HG02623 (cell line): ENCODE results near the gene JAG2.

ENCODE experiments used
- ATAC-seq: cut with Tn5 transposase; IDR thresholded peaks from one replicate; pipeline ENCODE4 v1.9.1; 2021; ENCODE audit warnings: moderate library complexity; ENCODE audit not compliant: unreplicated experiment

Gene JAG2

GRCh38 chr14:105166571-105167302, 1.8 kb downstream of the JAG2 start:
- no peak for ATAC-seq

DNA sequence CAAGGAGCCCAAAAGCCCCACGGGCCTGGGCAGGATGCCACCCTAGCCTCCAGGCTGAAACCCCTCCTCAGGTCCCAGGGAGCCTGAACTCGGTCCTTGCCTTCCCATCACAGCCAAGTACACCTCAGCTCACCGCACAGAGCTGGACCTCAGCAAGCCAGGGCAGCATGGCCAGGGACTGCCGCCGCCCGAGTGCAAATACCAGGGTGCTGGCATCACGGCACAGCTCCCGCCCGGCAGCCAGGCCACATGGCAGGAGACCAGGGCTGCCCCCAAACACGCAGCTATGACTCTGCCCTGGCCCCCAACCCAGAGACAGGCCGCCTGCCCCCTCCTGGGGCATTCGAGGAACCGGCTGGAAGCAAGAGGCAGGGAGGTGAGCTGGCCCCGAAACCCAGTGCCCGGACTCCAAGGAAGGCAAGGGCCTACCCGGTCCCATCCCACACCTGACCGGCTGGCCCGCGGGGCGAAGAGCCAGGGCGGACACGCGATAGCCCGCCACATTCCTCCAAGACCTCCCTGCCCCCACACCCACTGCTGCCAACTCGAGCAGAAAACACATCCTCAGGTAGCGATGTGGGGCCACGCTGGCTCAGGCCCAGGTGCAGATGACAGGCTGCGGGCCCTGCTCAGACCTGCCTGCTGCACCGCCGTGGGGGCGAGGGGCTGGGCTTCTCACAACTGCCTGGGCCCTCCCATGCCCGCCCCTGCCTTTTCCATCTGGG, 2.7 kb downstream of the JAG2 start:
- ATAC-seq, result no peak

DNA sequence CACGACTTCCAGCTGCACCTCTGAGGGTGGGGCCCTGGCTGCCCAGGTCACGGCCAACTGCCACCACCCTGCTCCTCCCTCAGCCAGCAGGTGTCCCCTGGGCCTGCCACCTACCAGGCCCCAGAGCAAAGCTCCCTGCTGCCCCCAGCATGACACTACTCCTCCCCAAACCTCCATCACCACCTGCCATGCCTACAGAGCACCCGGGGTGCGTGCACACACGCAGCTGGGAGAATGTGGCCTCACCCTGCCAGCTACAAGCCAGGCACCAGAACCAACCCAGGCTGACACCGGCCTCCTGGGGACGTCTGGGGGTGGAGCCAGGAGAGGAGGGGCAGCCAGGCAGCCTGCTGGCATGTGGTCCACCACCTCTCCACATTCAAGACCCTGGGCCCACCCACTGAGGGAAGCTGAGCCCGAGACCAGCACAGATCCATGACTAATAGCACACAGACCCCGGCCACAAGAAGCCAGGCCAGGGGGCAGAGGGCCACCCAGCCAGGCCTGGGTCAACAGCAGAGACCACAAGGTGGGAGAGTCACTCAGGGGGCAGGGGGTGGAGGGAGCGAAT, 3.4 kb downstream of the JAG2 start:
- no peak for ATAC-seq

- no peak for ATAC-seq
These were observed 5.4 kb downstream of the JAG2 start for GRCh38 chr14:105163040-105163742.

DNA sequence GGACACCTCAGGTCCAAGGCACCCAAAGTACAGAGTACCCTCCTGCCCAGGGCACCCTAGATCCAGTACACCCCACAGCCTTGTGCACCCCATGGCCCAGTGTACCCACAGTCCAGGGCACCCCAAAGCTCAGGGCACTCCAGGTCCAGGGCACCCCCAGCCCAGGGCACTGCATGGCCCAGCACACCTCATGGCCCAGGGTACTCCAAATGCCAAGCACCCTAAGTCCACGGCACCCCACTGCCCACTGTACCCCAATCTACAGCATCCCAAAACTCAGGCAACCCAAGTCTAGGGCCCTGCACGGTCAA, 6.0 kb downstream of the JAG2 start:
- ATAC-seq, result no peak

DNA sequence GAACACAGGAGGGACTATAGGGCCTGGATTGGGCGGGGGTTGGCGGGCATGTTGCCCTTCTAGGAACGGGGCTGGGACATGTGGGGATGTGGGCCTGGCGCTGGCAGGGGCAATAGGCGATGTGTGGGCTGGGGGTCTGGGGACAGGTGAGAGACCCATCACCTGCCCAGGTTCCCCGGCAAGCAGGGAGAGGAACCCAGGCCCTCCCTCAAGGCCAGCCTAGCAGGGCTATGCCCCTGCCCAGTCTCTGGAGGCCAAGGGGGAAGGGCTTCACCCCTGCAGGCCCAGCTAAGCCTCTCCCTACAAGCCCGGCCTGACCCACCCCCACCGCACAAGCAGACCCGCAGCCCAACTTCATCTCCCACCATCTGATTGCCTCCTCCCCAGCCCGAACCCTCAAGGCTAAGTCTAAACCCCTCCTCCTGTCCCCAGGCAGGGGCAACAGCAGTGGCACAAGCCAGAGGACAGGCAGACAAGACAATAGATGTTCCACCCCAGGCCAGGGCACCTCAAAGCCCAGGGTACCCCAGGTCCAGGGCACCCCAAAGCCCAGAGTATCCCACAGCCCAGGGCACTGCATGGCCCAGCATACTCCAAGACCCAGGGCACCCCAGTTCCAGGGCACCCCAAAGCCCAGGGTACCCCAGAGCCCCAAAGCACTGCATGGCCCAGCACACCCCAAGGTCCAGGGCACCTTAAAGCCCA, 6.5 kb downstream of the JAG2 start:
- ATAC-seq, result no peak

- ATAC-seq, result no peak
These were observed 7.3 kb downstream of the JAG2 start for GRCh38 chr14:105161309-105161708.

DNA sequence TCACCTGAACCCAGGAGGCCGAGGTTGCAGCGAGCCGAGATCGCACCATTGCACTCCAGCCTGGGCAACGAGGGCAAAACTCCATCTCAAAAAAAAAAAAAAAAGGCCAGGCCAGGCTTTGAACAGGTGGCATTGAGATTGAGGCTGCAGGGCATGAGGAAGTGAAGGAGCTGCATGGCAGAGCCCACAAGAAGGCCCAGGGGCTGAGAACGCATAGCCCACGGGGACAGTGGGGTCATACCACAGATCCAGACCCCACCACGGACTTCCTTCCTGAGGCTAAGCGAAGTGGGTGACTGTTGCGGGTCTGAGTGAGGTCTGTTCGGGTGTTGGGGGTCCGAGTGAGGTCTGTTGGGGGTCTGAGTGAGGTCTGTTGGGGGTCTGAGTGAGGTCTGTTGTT, 7.8 kb downstream of the JAG2 start:
- ATAC-seq, result no peak

DNA sequence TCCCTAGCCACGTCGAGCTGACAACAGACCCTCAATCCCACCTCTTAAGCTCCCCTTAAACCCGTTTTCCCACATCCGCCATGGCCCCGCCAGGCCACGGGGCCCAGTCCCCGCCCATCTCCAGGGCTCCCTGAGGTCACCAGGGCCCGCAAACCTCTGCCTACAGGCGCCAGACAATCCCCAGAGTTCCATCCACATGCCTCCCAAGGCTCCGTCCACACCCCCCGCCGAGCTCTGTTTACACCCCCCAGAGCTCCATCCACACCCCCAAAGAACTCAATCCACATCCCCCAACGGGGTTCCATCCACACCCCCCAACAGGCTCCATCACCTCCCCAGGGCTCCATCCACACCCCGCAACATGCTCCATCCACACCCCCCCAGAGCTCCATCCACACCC, 9.2 kb downstream of the JAG2 start:
- no peak for ATAC-seq

- ATAC-seq, result no peak
These were observed 9.8 kb downstream of the JAG2 start for GRCh38 chr14:105158794-105159193.

- ATAC-seq, result no peak
These were observed 10.7 kb downstream of the JAG2 start for GRCh38 chr14:105157872-105158271.

DNA sequence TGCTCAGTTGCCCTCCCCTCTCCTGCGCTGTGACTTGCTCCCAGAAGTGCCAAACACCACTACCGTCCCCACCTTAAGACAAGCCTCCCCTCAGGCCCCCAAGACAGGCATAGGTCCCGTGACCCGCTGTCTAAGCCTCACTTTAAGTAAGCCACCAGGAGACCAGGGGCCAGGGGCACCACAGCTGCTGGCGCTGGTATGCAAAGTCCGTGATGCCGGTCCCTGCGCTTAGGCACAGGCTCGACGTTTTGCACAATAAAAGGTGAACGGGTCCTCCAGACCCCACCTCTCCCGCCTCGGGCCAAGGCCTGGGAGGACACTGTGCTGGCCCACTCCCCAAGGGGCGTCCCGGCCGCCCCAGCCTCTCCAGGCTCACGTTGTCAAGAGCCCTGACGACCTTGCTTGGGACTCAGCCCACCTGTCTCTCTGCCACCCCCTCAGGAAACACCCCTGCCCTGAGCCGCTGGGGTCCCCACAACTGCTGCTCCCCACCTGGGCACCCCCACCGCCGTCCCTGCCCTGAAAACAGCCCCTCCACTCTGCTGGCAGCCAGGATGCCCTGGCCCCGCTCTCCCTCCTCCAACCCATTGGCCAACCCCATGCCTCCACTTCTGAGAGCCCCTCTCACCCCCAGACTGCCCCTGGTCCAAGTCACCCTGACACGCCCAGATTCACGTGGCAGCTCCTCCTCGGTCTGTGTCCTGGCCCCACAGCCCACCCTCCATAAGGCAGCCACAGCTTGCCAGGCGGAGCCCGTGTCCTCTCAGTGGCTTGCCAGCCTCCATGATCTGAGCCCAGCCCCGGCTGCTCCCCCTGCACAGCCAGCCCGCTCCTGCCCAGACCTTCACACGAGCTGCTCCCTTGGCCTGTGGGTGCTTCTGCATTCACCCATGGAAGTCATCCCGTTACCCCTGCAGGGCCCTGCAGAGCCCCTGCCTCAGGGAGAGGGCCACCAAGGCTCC, 11.9 kb downstream of the JAG2 start:
- ATAC-seq, result no peak

DNA sequence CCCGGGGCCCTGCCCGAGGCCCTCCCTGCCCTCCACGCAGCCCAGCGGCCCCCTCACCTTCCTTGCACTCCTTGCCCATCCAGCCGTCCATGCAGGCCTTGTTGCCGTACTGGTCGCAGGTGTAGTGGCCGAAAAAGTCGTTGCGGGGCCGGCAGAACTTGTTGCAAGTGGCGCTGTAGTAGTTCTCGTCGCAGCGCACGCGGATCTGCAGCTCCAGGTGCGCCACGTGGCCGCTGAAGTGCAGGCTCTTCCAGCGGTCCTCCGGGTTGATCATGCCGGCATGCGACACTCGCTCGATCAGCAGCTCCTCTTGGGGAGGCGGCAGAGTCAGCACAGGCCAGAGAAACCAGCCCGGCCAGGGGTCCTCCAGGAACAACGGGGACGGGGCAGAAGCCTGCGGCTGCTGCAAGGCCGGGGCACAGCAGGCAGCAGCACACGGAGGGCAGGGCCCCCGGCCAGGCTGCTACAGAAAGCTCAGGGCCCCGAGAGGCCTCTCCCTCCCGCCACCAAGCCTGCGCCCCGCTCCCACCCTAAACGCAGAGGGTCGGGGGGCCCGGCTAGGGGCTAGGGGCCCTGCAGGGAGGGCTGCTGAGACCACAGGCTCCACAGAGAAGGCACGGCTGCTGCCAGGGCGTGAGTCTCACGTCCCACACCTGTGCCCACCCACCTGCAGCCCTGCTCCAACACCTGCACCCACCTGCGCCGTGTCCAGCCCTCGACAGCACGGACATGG, 12.7 kb downstream of the JAG2 start:
- ATAC-seq, result no peak

- ATAC-seq, result no peak
These were observed 13.4 kb downstream of the JAG2 start for GRCh38 chr14:105155071-105155651.

DNA sequence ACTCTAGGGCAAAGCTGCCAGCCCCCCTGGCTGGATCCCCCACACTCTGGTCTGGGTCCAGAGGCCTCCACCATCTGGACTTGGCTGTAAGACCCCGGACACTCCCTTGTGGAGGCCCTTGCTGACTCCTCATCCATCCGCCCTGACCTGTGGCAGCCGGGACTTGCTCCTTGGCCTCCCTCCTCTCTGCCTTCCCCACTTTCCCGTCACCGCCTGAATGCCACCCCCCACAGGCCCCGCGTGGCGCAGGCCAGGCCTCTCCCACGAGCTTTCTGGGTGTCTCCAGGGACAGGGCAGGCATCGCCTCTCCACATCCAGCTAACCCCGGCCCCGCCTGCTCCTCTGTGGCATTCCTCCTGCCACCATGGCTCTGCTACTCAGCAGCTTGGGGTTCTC, 14.1 kb downstream of the JAG2 start:
- ATAC-seq, result no peak

GRCh38 chr14:105153739-105154475, 14.7 kb downstream of the JAG2 start:
- no peak for ATAC-seq

DNA sequence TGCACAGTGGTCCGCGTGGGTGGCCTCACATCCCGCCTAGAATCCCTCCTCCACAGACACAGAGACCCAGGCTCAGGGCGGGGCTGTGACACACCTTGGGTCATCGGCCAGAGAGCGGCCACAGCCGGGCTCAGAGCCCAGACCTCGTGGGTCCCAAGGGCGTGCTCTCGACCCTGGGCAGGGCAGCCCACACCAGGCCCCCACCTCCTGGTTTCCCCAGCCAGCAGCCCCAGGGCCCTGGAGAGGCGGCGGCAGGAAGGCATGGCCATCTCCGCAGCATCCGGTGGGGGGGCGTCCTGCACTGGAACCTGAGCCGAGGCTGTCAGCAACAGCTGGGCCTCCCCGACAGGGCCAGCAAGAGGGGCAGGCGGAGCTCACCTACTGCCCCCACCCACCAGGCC, 15.2 kb downstream of the JAG2 start:
- no peak for ATAC-seq

- no peak for ATAC-seq
These were observed 15.8 kb downstream of the JAG2 start for GRCh38 chr14:105152794-105153241.
